SIG-M5 treated with dmso at 0.1 percent for 504 hours (cell line): ENCODE data around the gene MFAP2.
"Not testable (repeated sequence)": the region's sequence is repeated elsewhere in the genome, so short reads cannot be mapped to it uniquely, and the experiment has no call there.

Experiments used
- DNase-seq: peaks from one replicate; lab custom pipeline; 2025; ENCODE audit not compliant: unreplicated experiment; lab: John Stamatoyannopoulos, UW

Gene MFAP2

DNA sequence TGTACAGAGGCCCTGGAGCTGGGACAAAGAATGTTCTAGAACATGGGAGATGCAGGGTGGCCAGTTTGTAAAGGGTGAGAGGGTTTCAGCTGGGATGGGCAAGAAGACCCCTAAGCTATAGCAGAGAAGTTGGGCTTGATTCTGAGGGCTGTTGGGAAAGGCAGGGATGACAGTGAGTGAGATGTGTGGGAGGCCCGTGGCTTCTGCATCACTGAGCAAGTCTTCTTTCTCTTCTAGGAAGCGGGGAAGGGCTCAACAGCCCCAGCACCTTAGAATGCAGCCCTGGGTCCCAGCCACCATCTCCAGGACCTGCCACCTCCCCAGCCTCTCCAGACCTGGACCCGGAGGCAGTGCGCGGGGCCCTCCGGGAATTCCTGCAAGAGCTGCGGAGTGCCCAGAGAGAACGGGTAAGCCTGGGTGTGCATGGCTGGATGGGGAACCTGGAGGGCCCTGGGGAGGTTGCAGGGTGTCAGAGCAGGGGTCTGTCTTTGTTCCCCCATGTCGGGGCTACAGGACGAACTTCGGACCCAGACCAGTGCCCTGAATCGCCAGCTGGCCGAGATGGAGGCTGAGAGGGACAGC, 14.8 kb downstream of the MFAP2 start:
- DNase-seq, result no peak

DNA sequence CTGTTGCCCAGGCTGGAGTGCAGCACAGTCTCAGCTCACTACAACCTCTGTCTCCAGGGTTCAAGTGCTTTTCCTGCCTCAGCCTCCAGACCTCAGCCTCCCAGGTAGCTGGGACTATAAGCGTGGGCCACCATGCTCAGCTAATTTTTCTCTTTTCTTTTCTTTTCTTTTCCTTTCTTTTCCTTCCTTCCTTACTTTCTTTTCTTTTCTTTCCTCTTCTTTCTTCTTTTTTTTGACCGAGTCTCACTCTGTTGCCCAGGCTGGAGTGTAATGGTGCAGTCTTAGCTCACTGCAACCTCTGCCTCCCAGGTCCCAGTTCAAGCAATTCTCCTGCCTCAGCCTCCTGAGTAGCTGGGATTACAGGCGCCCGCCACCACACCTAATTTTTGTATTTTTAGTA, 16.3 kb downstream of the MFAP2 start:
- not testable (repeated sequence) for DNase-seq

DNA sequence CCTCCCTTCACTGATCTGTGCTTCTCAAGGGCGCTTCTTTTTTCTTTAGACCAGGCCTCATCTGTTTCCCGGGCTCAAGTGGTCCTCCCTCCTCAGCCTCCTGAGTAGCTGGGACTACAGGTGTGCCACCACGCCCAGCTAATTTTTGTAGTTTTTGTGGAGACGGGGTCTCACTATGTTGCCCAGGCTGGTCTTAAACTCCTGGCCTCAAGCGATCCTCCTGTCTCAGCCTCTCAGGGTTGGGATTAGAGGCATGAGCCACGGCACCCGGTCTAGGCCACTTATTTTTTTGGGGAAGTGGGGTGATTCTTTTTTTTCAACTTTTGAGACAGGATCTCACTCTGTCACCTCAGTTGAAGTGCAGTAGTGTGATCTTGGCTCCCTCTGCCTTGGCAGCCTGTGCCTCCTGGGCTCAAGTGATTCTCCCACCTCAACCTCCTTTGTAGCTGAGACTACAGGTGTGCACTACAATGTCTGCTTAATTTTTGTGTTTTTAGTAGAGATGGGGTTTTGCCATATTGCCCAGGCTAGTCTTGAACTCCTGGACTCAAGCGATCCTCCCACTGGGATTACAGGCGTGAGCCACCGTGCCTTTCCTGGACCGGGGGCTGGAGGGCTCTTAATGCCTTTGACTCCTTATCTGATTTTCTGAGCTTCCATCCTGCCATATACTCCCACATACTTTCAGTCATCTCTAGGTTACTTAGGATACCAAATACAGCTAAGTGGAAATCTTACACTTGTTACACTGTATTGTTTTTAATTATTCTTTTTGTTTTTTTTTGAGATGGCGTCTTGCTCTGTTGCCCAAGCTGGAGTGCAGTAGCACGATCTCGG, 18.9 kb downstream of the MFAP2 start:
- no peak for DNase-seq

DNA sequence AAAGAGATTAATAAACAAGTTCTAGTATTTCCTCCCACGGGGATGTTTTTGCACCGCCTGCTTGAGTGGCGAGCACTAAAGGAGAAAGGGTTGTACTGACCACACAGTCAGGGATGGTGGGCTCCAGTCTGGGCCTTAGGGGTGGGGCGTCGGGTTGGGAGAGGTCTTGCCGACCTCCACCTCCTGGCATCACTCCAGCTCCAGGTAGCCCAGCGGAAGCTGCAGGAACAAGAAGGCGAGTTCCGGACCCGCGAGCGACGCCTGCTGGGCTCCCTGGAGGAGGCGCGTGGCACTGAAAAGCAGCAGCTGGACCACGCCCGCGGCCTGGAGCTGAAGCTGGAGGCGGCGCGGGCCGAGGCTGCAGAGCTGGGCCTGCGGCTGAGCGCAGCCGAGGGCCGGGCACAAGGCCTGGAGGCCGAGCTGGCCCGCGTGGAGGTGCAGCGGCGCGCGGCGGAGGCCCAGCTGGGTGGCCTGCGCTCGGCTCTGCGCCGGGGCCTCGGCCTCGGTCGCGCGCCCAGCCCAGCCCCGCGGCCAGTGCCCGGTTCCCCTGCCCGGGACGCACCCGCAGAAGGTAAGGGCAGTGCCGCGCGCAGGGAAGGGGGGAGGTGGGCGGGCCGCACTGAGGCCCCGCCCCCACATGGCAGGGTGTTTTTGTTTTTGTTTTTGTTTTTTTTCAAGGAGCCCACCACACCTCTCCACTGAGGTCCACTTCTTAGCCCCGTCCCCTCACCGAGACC, 19.7 kb downstream of the MFAP2 start:
- DNase-seq, result peak; percentile 51

DNA sequence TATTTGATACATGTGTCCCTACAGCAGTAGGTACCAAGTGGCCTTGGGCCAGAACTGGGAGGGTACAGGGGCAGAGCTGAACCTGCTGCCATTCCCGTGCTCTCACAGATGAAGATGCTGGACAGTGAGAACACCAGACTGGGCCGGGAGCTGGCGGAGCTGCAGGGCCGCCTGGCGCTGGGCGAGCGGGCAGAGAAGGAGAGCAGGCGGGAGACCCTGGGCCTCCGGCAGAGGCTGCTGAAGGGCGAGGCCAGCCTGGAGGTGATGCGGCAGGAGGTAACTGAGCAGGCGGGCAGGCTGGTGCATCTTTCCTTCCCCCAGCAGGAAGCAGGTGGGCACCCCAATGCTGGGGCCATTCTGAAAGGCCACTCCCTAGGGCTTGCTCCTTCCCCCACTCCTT, 21.9 kb downstream of the MFAP2 start:
- DNase-seq, result no peak

DNA sequence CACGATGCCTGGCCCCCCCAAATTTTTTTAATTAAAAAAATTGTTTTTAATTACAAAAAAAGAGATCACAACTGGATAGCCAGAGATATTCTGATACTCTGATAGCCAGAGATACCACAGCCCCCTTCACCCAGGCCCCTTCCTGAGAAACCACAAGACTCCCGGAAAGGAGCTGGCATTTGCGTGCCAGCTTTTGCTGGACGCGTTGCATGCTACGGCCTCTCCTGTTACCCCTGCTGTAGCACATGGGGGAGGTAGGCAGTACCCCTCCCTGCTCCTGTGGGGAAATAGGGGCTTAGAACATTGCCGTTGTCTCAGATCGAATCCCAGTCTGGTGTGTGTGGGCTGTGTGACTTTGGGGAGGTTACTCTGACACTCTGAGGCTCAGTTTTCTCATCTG, 22.7 kb downstream of the MFAP2 start:
- DNase-seq, result no peak

DNA sequence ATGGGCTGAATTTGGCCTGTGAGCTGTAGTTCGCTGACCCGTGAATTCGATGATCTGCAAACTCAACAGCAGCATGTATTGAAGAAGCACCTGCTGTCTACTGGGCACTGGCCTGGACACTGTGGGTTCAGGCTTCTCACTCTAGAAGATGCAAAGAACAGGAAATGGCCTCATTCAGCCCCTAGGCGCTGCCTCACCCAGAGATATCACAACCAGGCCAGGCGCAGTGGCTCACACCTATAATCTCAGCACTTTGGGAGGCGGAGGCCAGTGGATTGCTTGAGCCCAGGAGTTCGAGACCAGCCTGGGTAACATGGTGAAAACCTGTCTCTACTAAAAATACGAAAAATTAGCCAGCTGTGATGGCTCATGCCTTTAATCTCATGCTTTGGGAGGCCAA, 23.6 kb downstream of the MFAP2 start:
- DNase-seq, result no peak

DNA sequence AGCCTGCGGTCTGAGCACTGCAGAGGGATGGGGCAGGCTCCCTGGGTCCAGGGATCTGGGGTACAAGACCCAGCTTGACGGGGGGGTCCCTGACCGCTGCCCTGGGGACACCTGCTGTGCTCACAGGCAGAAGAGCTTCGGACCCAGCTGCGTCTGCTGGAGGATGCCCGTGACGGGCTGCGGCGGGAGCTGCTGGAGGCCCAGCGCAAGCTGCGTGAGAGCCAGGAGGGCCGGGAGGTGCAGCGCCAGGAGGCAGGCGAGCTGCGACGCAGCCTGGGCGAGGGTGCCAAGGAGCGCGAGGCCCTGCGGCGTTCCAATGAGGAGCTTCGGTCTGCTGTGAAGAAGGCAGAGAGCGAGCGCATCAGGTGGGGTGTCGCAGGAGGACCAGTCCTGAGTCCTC, 25.2 kb downstream of the MFAP2 start:
- DNase-seq, result no peak

DNA sequence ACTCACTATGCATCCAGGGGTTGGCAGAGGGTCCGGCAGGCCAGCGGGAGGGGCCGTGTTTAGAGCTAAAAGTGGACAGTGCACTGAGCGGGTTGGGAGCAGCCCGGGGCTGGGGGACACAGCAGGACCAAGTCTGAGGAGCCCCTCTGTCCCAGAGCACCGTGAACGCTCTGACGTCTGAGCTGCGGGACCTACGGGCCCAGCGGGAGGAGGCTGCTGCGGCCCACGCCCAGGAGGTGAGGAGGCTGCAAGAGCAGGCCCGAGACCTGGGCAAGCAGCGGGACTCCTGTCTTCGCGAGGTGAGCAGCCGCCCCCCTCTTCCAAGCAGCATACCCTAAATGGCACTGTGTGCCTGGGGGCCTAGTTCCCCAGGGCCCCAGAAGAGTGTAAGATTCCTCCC, 25.8 kb downstream of the MFAP2 start:
- no peak for DNase-seq

DNA sequence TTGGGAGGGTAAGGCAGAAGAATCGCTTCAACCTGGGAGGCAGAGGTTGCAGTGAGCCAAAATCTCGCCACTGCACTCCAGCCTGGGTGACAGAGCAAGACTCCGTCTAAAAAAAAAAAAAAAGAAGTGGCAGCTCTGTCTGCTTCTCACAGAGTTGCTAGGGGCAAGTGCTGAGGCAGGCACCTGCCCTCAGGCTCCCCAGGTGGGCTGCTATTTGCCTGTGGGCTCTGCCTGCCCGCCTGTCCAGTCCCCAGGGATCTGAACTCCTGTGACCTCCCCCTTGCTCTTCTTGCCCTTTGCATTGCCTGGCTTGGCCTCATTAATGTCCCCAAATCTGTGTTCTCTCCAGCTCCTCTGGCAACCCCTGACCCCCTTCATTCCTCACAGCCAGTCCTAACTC, 28.0 kb downstream of the MFAP2 start:
- DNase-seq, result not testable (repeated sequence)

DNA sequence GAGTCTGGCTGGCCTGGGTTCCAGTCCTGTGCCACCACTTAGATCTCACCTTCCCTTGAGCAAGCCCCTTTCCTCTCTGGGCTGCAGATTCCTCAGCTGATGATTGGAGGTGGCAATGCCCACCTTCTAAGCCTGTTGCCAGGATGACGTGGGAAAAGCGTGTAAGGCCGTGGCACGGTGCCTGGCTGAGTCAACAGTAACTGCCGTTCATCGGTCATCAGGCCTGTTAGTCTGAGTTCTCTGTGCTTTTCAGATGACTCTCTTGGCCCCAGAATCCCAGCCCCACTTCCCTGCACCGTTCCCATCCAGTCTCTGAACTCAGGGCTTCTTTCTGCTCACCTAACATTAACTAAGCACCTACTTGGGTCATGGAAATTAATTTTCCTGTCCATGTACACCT, 31.4 kb downstream of the MFAP2 start:
- DNase-seq, result not testable (repeated sequence)

DNA sequence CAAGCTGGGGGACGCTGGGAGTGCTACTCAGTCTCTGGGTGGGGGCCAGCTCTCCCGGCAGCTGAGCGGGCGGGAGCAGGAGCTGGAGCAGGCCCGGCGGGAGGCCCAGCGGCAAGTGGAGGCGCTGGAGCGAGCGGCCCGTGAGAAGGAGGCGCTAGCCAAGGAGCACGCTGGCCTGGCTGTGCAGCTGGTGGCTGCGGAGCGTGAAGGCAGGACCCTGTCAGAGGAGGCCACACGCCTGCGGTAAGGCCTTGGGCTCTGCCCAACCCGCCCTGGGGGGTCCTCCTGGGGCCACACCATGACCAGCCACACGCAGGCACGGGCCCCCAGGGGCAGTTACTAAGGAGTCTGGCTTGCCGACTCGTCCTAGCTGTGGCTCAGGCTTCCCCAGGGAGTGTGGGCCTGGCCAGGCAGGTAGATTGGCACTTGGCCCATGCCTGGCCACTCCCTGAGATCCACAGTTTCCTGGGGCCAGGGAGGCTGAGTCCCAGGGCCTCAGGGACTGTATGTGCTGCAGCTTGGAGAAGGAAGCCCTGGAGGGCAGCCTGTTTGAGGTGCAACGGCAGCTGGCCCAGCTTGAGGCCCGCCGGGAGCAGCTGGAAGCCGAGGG, 32.0 kb downstream of the MFAP2 start:
- not testable (repeated sequence) for DNase-seq

DNA sequence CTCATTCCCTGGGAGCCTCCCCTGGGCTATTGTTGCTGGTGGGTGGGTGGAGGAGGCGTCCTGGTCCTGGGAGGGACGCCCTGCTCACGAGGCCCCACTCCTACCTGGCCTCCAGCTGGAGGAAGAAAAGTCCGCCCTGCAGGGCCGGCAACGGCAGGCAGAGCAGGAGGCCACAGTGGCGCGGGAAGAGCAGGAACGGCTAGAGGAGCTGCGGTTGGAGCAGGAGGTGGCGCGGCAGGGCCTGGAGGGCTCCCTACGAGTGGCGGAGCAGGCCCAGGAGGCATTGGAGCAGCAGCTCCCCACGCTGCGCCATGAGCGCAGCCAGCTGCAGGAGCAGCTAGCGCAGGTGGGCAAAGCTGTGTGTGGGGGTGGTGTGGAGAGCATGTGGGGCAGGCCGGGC, 33.8 kb downstream of the MFAP2 start:
- no peak for DNase-seq

DNA sequence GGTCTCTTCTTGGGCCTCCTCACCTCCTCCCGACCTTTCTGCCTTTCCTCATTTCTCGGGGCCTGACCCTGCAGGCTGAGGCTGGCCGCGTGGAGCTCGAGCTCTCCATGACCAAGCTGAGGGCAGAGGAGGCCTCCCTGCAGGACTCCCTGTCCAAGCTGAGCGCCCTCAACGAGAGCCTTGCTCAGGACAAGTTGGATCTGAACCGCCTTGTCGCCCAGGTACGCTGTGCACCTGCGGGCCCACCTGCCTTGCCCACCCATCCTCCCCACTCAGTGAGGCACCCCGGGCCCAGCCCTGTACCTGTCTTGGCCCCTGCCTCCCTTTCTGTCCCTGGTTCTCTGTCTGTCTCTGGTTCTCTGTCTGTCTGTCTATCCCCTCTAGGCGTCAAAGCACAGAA, 34.2 kb downstream of the MFAP2 start:
- not testable (repeated sequence) for DNase-seq

DNA sequence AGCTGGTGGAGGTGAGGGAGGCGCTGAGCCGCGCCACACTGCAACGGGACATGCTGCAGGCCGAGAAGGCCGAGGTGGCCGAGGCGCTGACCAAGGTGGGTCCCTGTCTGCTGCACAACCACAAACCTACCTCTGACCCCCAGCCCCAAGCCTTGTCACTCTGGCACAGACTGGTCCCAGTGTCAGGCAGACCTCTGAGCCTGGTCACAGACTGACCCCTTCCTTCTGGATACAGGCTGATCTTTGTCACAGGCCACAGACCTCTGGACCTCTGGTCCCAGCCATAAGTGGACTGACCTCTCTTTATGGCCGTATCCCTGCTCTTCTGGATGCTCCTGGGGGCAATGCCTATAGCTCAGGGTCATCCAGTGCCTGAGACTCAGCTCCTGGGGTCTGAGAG, 34.9 kb downstream of the MFAP2 start:
- DNase-seq, result not testable (repeated sequence)

DNA sequence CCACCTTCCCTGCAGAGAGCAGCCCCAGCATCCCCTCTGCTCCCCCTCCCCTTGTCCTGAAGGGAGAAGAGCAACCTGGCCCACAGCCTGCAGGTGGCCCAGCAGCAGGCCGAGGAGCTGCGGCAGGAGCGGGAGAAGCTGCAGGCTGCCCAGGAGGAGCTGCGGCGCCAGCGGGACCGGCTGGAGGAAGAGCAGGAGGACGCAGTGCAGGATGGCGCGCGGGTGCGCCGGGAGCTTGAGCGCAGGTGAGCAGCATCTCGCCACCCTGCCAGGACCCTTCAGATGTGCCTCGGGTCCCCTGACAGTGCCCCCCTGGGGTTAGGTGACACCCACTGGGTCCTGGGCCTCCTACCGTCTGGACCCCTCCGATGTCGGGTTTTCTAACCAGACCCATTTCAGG, 36.4 kb downstream of the MFAP2 start:
- no peak for DNase-seq

DNA sequence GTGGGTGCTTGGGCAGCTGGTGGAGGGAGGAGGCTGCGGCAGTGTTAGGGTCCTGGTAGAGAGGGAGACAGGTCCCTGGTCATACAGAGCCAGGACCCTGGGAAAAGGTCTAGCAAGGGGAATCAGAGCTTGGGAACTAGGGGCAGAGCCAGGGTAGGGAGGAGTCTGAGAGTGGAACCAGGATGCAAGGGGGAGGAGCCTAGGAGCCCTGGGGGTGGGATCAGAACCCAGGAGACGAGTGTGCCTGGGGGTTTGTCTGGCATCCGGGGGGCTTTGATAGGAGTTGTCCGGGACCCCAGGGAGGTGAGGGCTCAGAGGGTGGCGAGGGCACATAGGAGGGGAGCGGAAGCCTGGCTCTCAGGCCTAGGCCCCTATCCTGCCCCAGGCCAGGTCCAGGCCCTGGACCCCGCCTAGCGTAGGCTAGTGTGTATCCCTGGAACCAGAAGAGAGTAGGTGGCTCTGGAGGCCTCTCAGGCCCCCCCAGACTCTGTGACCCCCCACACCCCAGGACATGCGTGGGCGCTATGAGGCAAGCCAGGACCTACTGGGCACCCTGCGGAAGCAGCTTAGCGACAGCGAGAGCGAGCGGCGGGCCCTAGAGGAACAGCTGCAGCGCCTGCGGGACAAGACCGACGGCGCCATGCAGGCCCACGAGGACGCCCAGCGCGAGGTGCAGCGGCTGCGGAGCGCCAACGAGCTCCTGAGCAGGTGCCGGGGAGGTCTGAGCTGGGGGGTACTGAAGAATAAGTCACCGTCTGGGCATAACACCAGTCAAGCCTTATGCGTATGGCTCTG, 40.8 kb downstream of the MFAP2 start:
- not testable (repeated sequence) for DNase-seq

DNA sequence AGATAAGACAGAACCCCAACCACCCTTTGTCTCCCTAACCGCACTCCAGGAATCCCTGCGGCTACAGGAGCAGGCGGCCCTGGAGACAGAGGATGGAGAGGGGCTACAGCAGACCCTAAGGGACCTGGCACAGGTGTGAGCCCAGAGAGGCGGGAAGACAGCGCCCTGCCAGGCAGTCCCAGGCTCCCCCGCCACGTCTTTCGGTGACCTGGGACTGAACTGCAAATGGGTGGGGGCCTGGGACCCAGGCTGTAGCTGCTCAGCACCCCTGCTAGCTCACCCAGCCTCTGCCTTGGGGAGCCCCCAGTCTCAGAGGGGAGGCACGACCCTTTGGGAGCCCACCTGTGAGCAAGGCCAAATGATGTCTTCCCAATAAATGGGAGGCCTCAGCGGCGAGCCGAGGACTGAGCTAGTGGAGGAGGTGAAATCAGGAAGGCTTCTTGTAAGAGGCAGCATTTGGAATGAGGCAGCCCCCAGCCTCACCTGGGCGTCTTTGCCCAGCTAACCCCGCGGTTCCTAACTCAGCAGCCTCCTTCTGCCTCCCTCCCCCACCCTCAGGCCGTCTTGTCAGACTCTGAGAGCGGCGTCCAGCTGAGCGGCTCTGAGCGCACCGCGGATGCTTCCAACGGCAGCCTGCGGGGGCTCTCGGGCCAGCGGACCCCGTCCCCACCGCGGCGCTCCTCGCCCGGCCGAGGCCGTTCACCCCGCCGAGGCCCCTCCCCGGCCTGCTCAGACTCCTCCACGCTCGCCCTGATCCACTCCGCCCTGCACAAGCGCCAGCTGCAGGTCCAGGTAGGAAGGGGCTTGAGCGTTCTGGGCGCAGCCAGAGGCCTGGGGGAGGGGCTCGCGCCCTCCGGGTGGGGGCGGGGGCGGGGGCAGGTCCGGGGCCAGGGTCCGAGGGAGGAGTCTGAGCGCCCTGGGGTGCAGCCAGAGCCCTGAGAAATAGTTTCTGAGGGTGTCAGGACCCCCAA, 41.8 kb downstream of the MFAP2 start:
- no peak for DNase-seq

DNA sequence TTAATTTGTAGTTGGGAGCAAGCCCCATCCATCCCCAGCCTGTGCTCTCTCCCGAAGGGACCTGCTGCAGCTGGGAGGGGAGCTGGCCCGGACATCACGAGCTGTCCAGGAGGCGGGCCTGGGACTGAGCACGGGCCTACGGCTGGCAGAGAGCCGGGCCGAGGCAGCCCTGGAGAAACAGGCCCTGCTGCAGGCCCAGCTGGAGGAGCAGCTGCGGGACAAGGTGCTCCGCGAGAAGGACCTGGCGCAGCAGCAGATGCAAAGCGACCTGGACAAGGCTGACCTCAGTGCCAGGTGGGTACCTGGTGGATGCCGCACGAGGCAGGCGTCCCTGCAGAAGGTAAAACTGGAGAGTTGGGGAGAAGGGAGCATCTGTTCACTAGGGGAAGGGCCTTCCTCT, 43.8 kb downstream of the MFAP2 start:
- not testable (repeated sequence) for DNase-seq

DNA sequence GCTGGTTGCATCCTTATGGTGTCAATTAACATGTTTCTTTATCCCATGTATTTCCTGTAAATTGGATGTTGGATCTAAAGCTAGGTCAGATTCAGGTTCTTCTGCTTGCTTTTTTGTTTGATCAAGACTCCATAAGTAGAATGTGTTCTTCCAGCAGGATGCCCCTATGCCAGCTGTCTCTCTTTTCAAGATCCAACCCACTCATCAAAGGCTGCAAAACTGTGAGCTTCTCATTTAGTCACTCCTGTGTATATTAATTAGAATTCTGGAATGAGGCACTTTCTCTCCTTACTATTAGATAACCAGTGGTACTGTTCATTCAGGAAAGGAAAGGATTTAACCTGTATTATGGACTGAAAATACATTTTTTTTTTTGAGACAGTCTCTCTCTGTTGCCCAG, 46.5 kb downstream of the MFAP2 start:
- not testable (repeated sequence) for DNase-seq
